ENCODE data around the gene POLR2E. TPM values are rescaled to one million over a fixed set of nuclear protein-coding genes. Genes with fewer than 3 reads are reported as not detected.
A peak's percentile ranks its signal among the peaks of the same experiment; 100 is the strongest.

Gene POLR2E
- total and polyA plus RNA-seq, 2 of the 13 experiments (the other 11 are each of a cell fraction or from before 2014, with no cell fraction given) = 140 to 272 TPM

- TF ChIP-seq ZNF556 (CRISPR knock-in tag; IDR thresholded peaks at IDR 0.05; ENCODE audit: borderline replicate concordance) = no peak
- TF ChIP-seq ZBTB38 (CRISPR knock-in tag; IDR thresholded peaks at IDR 0.05) = 0 out of 2 replicates have a peak, but pooled peaks have one; percentile 27
- TF ChIP-seq SIN3B (IDR thresholded peaks at IDR 0.05; ENCODE audit: low read length) = no peak
- no peak for TF ChIP-seq CBX2 (IDR thresholded peaks at IDR 0.05; ENCODE audit: low read depth, low read length)
- TF ChIP-seq CBX2 (CRISPR knock-in tag; IDR thresholded peaks at IDR 0.05; ENCODE audit: low read depth) = no peak
- no peak for TF ChIP-seq RNF2 (conservative IDR thresholded peaks at IDR 0.05; ENCODE audit: low read depth)
- no peak for TF ChIP-seq PTBP1 (IDR thresholded peaks at IDR 0.05; ENCODE audit: low read depth, low read length, poor library complexity, severe bottlenecking)
- TF ChIP-seq STAG1 (CRISPR knock-in tag; IDR thresholded peaks at IDR 0.05) = peak; percentile 17; the same call in 1 of the 2 replicates
- TF ChIP-seq FLYWCH1 (CRISPR knock-in tag; IDR thresholded peaks at IDR 0.05) = no peak
- no peak for TF ChIP-seq ZNF17 (CRISPR knock-in tag; IDR thresholded peaks at IDR 0.05)
- no peak for TF ChIP-seq POGZ (CRISPR knock-in tag; IDR thresholded peaks at IDR 0.05)
- TF ChIP-seq ZNF331 (CRISPR knock-in tag; IDR thresholded peaks at IDR 0.05) = no peak
- no peak for TF ChIP-seq CSRNP1 (CRISPR knock-in tag; IDR thresholded peaks at IDR 0.05)
- no peak for TF ChIP-seq GRHL1 (CRISPR knock-in tag; conservative IDR thresholded peaks at IDR 0.05)
- TF ChIP-seq KAT7 (CRISPR knock-in tag; IDR thresholded peaks at IDR 0.05; ENCODE audit: borderline replicate concordance) = 0 out of 2 replicates have a peak, but pooled peaks have one; percentile 63
- TF ChIP-seq ZFP62 (CRISPR knock-in tag; IDR thresholded peaks at IDR 0.05) = no peak
- TF ChIP-seq ZNF160 (CRISPR knock-in tag; IDR thresholded peaks at IDR 0.05) = no peak
- no peak for TF ChIP-seq JUNB (CRISPR knock-in tag; IDR thresholded peaks at IDR 0.05; ENCODE audit: borderline replicate concordance)
- TF ChIP-seq MXD3 (CRISPR knock-in tag; IDR thresholded peaks at IDR 0.05) = peak; percentile 4; the same call in 1 of the 2 replicates
- no peak for TF ChIP-seq ZNF841 (CRISPR knock-in tag; IDR thresholded peaks at IDR 0.05; ENCODE audit: borderline replicate concordance)
- no peak for TF ChIP-seq ZNF609 (CRISPR knock-in tag; IDR thresholded peaks at IDR 0.05; ENCODE audit: borderline replicate concordance)
- no peak for TF ChIP-seq HDAC6 (IDR thresholded peaks at IDR 0.05; ENCODE audit: low read depth, low read length)
Observed at GRCh38 chr19:1093811-1094553, 1.2 kb downstream of the POLR2E start (continued).
